PFSK-1 (cell line): ENCODE measurements around the gene NXPH1.

Experiments used
- POLR2AphosphoS5 ChIP-seq: IDR thresholded peaks from 2 replicates; pipeline ENCODE4 v1.6.1; 2012; ENCODE audit warnings: low read depth, mild to moderate bottlenecking, control low read depth, low read length, moderate library complexity
- REST ChIP-seq, 2 experiments: IDR thresholded peaks; 2 replicates each; pipeline versions ENCODE4 v1.6.1 to v1.8.0; 2011 to 2012; ENCODE audit warnings: low read depth in 2 of 2, low read length in 2 of 2, control low read depth in 1 of 2, inconsistent platforms in 1 of 2, mild to moderate bottlenecking in 1 of 2, moderate library complexity in 1 of 2; ENCODE audit not compliant: insufficient read depth in 1 of 2

GRCh38 chr7:8433477-8434289 is at the start of gene NXPH1:
- TF ChIP-seq POLR2AphosphoS5 = no peak
- peak; percentile 91 to 95 for TF ChIP-seq REST (IDR thresholded peaks at IDR 0.05; ENCODE audit: insufficient read depth in 1 of 2, low read depth in 2 of 2, low read length in 2 of 2)
